Fibroblast of skin of scalp (primary cell): ENCODE results near the gene NR1I3. TPM values are rescaled to one million over a fixed set of nuclear protein-coding genes. Genes with fewer than 3 reads are reported as not detected.
A peak's percentile ranks its signal among the peaks of the same experiment; 100 is the strongest.
"Not testable (repeated sequence)": the region's sequence is repeated elsewhere in the genome, so short reads cannot be mapped to it uniquely, and the experiment has no call there.

Source experiments
- DNase-seq: peaks from one replicate; pipeline ENCODE4 v3.0.0-alpha.2; 2013
- polyA plus RNA-seq, 2 experiments: library from polyadenylated mRNA; unstranded; fragments of 120-200 nt; gene quantifications; one replicate each; pipeline ENCODE4 v1.2.1, GENCODE V29; 2013; ENCODE audit not compliant: insufficient read length in 2 of 2

Gene NR1I3
- polyA plus RNA-seq (2013, experiment 1 of 2; ENCODE audit: insufficient read length): not detected
- 0.20 TPM for polyA plus RNA-seq (2013, experiment 2 of 2; ENCODE audit: insufficient read length)

DNA sequence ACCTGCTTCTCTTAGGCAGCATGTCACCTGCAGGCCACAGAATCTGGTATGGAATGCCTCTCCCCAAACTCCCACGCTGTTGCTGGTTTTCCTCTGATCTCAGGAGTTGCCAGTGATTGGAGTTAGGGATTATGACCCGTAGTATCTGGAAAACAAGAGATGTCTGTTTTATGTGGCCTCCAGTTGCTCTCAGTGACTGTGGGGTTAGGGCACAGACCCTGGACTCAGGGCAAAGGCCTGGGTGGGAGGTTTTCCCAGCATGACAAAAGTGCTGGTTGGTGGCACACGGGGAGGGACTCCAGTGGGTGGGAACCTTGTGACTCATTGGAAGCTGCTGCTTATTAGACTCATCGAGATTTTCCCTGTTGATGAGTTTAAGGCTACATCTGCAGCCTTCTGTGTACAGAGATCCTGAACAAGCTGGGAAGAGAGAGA lies at the start of gene NR1I3:
NR1I3 (minus strand) TSS at position 165 of the 435 bp plus-strand sequence. CDS start 1,638 bp downstream, outside the sequence.
- no peak for DNase-seq

DNA sequence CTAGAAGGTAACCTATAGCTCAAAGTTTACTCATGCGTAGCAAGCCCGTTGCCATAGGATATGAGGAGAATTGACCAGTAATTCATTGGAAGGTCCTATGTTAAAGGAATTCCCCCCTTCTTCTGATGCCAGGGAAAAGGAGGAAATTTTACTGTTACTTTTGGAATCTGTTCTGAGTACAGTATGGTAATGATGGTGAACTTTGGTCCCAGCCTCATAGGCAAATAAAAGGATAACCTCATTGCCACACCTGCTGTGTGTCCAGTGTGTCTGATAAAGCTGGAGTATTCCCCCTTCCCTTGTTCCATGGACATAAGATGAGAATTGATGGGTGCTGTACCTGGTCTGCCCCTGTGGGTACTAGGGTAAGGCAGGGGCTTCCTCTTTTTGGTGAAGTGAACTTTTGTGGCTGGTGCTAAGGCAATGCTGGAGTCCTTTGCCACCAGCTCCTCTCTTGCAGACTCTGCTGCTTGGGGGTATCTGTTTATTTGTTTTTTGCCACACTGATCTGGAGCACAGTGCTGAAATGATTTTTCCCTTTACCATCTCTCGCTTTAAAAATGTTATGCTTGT lies 49.6 kb upstream of the NR1I3 start:
- DNase-seq: no peak

GRCh38 chr1:161285521-161285920 lies 47.5 kb upstream of the NR1I3 start:
- DNase-seq: no peak

DNA sequence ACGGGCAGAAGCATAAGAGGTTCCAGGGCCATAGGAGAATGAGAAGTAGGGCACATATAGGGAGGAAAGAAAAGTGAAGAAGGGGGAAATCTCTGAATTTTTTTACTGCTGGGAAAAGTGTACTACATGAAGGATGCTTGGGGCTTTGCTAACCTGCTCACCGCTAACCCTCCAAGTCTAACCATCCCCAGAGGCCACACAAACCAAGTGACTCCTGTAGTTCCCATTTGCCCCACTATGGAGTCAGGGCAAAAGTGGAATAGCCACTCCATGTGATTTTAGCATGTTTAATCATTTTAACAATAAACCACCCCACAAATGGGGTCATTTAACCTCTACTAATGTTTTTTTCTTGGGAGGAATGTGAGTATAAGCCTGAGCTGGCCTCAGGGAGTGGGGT lies 47.1 kb upstream of the NR1I3 start:
- no peak for DNase-seq

DNA sequence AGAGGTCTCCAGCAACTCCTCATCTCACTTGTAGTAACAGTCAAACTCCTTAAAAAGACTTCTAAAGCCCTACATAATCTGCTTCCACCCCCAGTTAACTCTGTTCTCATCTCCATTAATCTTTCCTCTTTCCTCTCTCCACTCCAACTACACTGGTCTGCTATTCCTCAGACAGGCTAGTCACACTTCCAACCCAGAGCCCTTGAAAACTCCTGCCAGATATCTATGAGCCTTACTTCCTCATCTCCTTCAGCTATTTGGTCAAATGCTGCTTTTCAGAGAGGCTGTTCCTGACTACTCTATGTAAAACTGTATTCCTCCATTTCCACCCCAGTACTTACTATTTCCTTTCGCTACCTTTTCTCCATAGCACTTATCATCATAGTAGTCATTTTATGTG lies 45.0 kb upstream of the NR1I3 start:
- DNase-seq: no peak

GRCh38 chr1:161274874-161275273 lies 36.9 kb upstream of the NR1I3 start:
- DNase-seq: no peak

- no peak for DNase-seq
Observed at GRCh38 chr1:161273402-161273801, 35.4 kb upstream of the NR1I3 start.

GRCh38 chr1:161267321-161267720 lies 29.3 kb upstream of the NR1I3 start:
- no peak for DNase-seq

- DNase-seq: no peak
Observed at GRCh38 chr1:161266836-161267235, 28.8 kb upstream of the NR1I3 start.

DNA sequence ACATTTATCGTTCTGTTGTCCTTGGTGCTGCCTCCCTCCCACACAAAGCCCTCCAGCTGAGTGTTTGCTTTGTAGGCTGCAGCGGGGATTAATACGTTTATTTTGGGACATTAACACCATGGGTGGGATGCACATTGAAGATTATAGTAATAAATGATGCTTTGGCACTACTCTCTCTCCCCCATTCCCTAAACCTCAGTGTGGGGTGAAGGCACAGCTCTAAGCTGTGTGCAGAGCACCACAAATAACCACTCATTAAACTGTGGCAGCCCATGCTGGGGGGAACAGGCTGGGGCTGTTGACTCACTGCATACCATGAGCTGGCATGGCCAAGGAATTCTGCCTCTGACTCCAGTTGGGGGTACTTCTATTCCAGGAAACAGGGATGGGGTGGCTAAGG lies 28.2 kb upstream of the NR1I3 start:
- peak; percentile 10 for DNase-seq

DNA sequence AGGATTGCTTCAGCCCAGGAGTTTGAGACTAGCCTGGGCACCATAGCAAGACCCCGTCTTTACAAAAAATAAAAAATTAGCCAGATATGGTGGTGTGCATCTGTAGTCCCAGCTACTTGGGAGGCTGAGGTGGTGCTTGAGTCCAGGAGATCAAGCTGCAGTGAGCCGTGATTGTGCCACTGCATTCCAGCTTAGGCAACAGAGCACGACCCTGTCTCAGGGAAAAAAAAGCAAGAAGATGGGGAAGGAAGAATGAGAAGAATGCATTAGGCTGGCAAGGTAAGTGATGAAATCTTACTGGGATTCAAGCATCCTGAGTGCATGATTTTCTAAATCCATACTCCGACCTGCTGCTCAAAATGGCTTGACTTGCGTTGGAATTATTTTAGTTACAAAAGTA lies 27.3 kb upstream of the NR1I3 start:
- DNase-seq: no peak

- no peak for DNase-seq
Observed at GRCh38 chr1:161261261-161262235, 23.5 kb upstream of the NR1I3 start.

DNA sequence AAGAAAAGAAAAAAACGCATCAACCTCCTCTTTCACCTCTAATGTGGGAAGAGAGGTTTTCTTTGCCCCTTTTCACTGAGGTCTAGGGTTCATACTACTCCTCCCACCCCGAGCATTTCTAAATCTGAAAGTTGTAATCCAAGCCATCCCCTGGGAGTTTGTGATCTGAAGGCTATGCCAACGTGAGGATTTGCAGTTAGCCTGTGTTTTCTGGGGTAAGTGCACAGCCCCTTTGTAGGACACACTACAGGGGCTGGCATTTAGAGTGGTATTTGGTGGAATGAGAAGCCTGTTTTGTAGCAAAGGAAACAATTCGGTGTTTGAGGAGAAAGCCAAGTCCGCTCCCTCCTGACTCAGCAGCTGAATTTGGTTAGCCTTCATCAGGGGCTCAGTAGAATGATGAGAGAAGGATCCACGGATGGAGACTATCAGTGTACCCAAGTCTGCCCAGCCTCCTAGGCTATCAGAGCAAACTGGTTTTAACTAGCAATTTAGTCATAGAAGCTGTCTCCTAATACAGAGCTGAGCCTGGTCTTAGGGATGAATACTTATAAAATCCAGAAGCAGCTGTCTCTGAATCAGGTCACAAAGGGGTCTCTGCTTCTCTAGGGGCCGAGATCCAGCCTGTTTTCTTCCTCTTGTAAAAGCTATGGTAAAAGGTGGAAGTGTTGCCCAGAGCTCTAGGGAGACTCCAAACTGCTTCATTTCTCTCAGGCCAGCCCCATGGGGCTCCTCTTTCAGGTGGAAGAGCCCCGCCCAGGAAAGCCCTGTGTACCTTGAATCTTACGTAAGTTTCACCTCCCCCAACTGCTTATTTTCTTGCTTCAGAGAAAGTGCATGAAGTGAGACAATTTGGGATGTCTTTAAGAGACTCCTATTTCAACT lies 22.6 kb upstream of the NR1I3 start:
- no peak for DNase-seq

DNA sequence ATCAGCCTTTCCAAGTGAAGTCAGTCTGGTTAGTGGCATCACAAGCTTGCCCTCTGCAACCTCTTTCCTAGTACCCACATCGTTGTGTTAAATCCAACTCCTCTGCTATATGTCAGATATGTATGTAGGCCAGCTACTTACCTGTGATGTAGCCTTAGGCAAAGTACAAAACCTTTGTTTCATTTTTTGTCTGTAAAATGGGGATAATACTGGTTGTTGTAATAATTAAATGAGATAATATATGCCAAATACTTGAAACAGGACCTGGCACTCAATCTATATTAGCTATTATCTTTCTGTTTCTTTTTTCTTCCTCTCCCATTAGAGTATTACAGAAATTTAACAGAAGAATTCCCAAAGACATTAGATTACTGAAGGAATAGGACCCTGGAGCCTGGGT lies 21.8 kb upstream of the NR1I3 start:
- no peak for DNase-seq

DNA sequence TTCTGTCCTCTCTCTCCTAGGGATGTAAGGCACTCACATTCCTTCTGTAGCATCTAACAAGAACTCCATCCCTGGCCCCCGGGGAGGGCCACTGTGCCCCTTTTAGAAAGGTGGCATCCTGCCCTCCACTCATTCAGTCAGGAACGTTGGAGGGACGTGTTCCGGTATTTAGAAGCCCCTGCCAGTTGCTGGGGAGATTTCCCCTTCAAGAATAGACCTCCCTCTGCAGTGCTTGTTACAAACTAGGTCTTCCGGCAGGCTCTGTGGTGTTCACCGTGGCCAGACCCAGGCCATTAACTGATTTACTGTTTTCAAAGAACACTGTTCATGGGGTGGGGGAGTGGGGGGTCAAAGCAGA lies 21.3 kb upstream of the NR1I3 start:
- DNase-seq: no peak

DNA sequence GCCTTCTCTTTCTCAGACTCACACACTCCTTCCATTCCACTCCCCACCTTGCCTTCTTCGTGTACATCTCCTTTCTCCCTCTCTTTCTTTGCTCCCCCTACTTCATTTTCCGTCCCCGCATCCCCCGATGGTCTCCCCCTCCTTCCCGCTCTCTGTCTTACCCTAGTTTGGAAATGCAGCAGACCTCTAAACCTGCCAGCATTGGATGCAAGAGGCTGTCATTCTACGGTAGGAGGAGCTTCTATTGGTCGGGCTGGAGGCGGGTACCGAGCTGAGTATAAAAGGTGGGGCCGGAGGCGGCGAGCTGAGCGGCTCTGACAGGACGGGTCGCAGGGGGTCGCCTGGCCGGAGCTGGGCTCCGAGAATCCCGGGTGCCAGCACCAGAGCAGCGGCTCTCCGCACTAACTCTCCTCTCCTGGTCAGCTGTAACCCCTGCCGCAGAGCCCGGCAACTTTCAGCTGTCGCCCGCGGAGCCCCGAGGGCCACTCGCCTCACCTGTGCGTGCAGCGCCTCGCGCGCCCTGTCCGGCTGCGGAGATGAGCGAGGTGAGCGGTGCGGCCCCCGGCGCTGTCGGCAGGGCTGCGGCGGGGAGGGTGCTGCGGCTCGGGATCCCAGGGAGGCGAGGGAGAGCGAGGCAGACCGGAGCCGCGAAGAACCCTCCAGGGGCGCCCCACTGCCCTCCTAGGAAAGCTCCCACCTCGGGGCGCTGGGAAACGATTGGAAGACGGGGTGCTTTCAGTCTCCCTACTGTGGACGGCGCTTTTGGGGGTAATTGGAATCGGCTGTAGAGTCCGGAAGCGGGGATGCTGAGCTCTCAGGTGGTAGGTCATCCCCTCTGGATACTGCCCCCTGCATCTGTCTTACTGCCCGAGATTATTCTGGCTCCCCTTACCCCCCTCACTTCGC lies 20.7 kb upstream of the NR1I3 start, which contains the start of gene PCP4L1:
PCP4L1 (plus strand) TSS at position 307 of the 906 bp plus-strand sequence; CDS start at position 537, 230 bp downstream.
- DNase-seq: peak; percentile 58

GRCh38 chr1:161257109-161257508 lies 19.1 kb upstream of the NR1I3 start:
- not testable (repeated sequence) for DNase-seq

DNA sequence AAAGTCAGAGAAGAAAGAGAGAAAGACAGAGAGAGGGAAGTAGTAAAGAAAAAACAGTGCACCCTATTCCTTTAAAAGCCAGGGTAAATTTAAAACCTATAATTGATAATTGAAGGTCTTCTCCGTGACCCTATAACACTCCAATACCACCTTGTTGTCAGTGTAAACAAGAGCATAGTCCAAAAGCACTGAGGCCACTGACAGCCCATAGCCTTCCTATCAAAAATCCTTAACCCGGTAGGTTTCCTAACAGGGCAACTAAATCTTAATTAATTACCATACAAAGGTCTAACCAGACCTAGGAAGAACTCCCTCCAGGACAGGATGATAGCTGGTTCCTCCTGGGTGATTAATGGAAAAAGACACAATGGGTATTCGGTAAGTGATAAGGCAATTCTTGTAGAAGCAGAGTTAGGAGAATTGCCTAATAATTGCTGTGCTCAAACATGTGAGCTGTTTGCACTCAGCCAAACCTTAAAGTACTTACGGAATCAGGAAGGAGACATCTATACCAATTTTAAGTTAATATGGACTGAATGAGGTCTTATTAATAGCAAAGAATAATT lies 18.0 kb upstream of the NR1I3 start:
- not testable (repeated sequence) for DNase-seq

DNA sequence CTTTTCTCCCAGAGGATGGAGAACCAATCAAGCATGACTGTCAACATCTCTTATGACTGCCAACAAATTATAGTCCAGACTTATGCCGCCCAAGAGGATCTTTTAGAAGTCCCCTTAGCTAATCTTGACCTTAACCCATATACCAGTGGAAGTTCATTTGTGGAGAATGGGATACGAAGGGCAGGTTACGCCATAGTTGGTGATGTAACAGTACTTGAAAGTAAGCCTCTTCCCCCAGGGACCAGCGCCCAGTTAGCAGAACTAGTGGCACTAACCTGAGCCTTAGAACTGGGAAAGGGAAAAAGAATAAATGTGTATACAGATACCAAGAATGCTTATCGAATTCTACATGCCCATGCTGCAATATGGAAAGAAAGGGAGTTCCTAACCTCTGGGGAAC lies 17.3 kb upstream of the NR1I3 start:
- DNase-seq: not testable (repeated sequence)

GRCh38 chr1:161251579-161251978 lies 13.6 kb upstream of the NR1I3 start:
- no peak for DNase-seq

GRCh38 chr1:161250829-161251228 lies 12.8 kb upstream of the NR1I3 start:
- no peak for DNase-seq
